Mesothelial cell of epicardium (in vitro differentiated cells): ENCODE results near the gene MUSTN1. TPM values are rescaled to one million over a fixed set of nuclear protein-coding genes. Genes with fewer than 3 reads are reported as not detected.

Experiments
- DNase-seq, 2 experiments: peaks; one replicate each; pipeline ENCODE4 v3.0.0; 2021; ENCODE audit warnings: low spot score in 2 of 2; ENCODE audit not compliant: unreplicated experiment in 2 of 2
- H3K27ac Mint-ChIP-seq: 2 replicates; pipeline ENCODE4 v1.8.0; 2021; ENCODE audit warnings: mixed read lengths
- H3K27me3 Mint-ChIP-seq: 2 replicates; pipeline ENCODE4 v1.8.0; 2021; ENCODE audit warnings: low read depth, mixed read lengths
- H3K36me3 Mint-ChIP-seq: 2 replicates; pipeline ENCODE4 v1.8.0; 2021; ENCODE audit warnings: mixed read lengths
- H3K4me1 Mint-ChIP-seq: 2 replicates; pipeline ENCODE4 v1.8.0; 2021; ENCODE audit warnings: mixed read lengths
- H3K4me3 Mint-ChIP-seq: 2 replicates; pipeline ENCODE4 v1.8.0; 2021; ENCODE audit warnings: mild to moderate bottlenecking, moderate library complexity, mixed read lengths
- H3K9me3 Mint-ChIP-seq: 2 replicates; pipeline ENCODE4 v1.8.0; 2021; ENCODE audit warnings: mixed read lengths
- total RNA-seq: library from RNA; stranded (reverse); gene quantifications from 3 replicates; pipeline ENCODE4 v1.2.1, GENCODE V29; 2021
- TF ChIP-seq, protein P1 (sequence below): fragments of 200-600 bp; sonication (generic); IDR thresholded peaks from one replicate; pipeline ENCODE4 v1.5.0; 2021; ENCODE audit warnings: antibody characterized with exemption; ENCODE audit not compliant: unreplicated experiment

Gene MUSTN1
- total RNA-seq, 1 donor from 2014 or later, result 1.0 TPM

DNA sequence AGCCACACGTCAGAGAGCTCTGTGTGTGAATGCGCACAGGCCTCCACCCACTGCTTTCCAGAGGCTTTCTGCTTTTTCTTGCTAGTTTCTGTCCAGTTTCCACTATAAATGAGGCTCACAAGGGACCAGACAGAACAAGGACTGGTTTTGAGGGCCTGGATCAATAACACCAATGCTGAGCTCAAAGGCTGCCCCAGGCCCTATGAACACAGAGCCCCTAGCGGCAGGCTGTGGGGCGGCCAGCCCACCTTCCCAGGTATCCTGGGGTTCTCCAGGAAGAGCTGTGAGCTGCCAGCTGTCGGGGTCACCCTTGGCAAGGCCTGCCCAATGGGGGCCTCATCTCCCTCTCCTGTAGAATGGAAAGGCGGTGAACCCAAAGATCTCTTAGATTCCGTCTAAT lies 42.4 kb downstream of the MUSTN1 start:
- Mint-ChIP-seq H3K4me1 (no peaks in the 10 kb centered on the region), H3K4me3 (no peak overlapping the region), H3K9me3 (no peaks in the 10 kb centered on the region), H3K36me3 (no peaks in the 10 kb centered on the region), H3K27me3 (no peaks in the 10 kb centered on the region), H3K27ac (no peak overlapping the region)
- no peak for DNase-seq
- TF ChIP-seq, protein P1, sequence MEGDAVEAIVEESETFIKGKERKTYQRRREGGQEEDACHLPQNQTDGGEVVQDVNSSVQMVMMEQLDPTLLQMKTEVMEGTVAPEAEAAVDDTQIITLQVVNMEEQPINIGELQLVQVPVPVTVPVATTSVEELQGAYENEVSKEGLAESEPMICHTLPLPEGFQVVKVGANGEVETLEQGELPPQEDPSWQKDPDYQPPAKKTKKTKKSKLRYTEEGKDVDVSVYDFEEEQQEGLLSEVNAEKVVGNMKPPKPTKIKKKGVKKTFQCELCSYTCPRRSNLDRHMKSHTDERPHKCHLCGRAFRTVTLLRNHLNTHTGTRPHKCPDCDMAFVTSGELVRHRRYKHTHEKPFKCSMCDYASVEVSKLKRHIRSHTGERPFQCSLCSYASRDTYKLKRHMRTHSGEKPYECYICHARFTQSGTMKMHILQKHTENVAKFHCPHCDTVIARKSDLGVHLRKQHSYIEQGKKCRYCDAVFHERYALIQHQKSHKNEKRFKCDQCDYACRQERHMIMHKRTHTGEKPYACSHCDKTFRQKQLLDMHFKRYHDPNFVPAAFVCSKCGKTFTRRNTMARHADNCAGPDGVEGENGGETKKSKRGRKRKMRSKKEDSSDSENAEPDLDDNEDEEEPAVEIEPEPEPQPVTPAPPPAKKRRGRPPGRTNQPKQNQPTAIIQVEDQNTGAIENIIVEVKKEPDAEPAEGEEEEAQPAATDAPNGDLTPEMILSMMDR, result no peak

DNA sequence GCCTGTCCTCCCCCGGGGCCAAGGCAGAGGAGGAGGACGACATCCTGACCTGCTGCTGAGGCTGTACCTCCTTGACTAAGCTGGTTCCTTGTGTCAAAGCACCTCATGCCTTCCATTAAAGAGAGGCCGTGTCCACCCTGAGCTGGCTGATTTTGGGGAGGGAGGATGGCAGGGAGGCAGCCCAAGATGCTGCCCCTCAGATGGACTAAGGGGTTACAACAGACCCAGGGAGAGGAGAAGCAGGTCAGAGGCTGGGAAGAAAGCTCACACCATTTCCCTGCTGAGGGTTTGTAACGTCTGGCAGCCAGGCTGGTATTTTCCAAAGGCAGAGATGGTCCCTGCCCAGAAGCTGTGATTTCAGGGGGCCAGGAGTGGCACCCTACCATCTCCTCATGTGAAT lies 42.9 kb downstream of the MUSTN1 start:
- Mint-ChIP-seq H3K4me1 (no peaks in the 10 kb centered on the region), H3K36me3 (no peaks in the 10 kb centered on the region), H3K4me3 (no peak overlapping the region), H3K27me3 (no peaks in the 10 kb centered on the region), H3K27ac (no peak overlapping the region), H3K9me3 (no peaks in the 10 kb centered on the region)
- TF ChIP-seq, protein P1, result no peak
- no peak for DNase-seq

DNA sequence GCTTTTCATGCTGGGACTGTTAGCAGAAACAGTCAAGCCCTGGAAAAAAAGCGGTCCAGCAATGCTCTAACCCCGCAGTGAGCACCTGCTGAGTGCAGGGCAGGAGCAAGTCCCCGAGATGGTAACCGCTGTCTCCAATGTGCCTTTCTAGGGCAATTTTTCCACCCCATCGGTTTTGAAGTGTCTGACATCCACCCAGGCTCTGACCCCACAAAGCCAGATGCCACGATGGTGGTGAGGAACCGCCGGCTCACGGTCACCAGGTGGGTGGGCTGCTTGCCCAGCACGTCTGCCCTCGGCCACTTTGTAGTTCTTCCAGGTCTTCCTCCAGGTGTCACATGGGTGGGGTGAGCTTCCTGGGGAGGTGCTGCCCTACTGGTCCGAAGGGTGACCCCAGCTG lies 43.5 kb downstream of the MUSTN1 start:
- H3K4me1 Mint-ChIP-seq, result no peaks in the 10 kb centered on the region
- no peak overlapping the region for H3K27ac Mint-ChIP-seq
- no peaks in the 10 kb centered on the region for H3K9me3 Mint-ChIP-seq
- no peak for DNase-seq
- H3K36me3 Mint-ChIP-seq, result no peaks in the 10 kb centered on the region
- TF ChIP-seq, protein P1, result no peak
- no peaks in the 10 kb centered on the region for H3K27me3 Mint-ChIP-seq
- no peak overlapping the region for H3K4me3 Mint-ChIP-seq

DNA sequence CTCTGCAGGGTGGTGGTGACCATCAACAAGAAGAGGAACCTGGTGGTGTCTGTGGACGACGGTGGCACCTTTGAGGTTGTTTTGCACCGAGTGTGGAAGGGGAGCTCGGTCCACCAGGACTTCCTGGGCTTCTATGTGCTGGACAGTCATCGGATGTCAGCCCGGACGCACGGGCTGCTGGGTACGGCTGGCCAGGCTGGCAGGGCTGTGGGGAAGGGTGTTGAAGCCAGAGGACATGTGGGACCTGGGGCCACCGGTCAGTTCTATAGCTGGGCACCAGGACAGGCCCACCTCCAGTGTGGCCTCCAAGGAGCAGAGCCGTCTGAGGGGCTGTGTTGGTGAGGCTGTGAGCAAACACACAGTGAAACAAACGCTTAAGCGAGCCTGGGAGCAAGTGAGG lies 44.1 kb downstream of the MUSTN1 start:
- no peaks in the 10 kb centered on the region for H3K9me3 Mint-ChIP-seq
- no peaks in the 10 kb centered on the region for H3K36me3 Mint-ChIP-seq
- no peak overlapping the region for H3K4me3 Mint-ChIP-seq

DNA sequence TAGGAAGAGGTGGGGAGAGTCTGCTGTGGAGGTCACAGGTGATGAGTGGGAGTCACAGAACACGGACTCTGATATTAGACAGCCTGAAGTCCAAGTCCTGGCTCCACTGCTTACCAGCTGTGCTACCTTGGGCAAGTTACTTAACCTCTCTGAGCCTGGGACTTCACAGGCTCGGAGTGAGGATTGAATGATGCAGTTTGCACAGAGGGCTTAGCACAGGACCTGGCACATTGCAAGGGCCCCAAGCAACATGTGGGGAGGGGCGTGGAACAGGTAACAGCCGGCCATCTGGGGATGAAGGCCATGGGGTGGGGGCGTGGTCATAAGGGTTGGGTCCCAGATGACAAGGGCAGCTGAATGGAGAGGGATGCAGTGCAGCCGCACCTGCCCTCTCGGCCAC lies 44.5 kb downstream of the MUSTN1 start:
- no peaks in the 10 kb centered on the region for H3K4me1 Mint-ChIP-seq
- TF ChIP-seq, protein P1, result no peak
- H3K36me3 Mint-ChIP-seq, result no peaks in the 10 kb centered on the region

More for the DNA sequence above, 44.1 kb downstream of the MUSTN1 start:
- no peak for DNase-seq
- H3K27ac Mint-ChIP-seq, result no peak overlapping the region
- no peaks in the 10 kb centered on the region for H3K27me3 Mint-ChIP-seq
- no peaks in the 10 kb centered on the region for H3K4me1 Mint-ChIP-seq
- TF ChIP-seq, protein P1, result no peak

DNA sequence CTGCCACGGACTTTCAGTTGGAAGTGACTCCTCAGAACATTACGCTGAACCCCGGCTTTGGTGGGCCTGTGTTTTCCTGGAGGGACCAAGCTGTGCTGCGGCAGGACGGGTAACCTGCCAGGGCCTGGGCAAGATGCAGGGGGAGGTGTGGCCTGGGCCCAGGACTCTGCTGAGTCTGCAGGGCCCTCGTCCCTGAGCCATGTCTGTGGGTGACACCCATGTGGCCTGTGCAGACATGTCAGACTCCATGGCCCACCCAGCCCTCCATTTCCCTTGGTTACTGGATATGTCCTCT lies 45.1 kb downstream of the MUSTN1 start:
- no peaks in the 10 kb centered on the region for H3K4me1 Mint-ChIP-seq
- no peaks in the 10 kb centered on the region for H3K36me3 Mint-ChIP-seq
- TF ChIP-seq, protein P1, result no peak
- no peak overlapping the region for H3K4me3 Mint-ChIP-seq
- H3K27ac Mint-ChIP-seq, result no peak overlapping the region
- no peaks in the 10 kb centered on the region for H3K9me3 Mint-ChIP-seq
- peaks cover 2% of the 10 kb centered on the region for H3K27me3 Mint-ChIP-seq
- DNase-seq, result no peak

More for the DNA sequence above, 44.5 kb downstream of the MUSTN1 start:
- DNase-seq, result no peak
- H3K27me3 Mint-ChIP-seq, result no peaks in the 10 kb centered on the region
- no peak overlapping the region for H3K27ac Mint-ChIP-seq
- H3K4me3 Mint-ChIP-seq, result no peak overlapping the region
- no peaks in the 10 kb centered on the region for H3K9me3 Mint-ChIP-seq
